ENCODE data around the gene IKBKE. TPM values are rescaled to one million over a fixed set of nuclear protein-coding genes. Genes with fewer than 3 reads are reported as not detected.

The IKBKE gene
- total RNA-seq, 1 donor from 2014 or later, result 7.6 TPM

DNA sequence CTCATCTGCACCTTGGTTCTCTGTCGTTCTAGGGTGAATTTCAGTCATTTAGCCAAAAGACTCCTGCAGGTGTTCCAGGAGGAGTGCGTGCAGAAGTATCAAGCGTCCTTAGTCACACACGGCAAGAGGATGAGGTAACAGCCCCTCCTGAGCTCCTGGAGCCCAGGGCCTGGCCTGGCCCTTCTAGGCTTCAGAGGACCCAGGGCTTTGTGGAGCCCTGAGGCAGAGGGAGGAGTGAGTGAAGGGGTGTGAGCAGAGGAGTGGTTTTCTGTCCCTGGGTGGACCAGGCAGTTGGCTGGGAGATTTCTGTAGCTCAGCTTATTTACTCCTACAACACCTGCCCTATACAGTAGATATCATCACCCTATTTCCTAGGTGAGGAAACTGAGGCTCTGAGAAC is 21.3 kb downstream of the IKBKE start:
- DNase-seq (ENCODE audit: low read depth, low spot score), result no peak
- H3K4me1 Mint-ChIP-seq, result peaks cover 29% of the 10 kb centered on the region
- TF ChIP-seq, protein P1, sequence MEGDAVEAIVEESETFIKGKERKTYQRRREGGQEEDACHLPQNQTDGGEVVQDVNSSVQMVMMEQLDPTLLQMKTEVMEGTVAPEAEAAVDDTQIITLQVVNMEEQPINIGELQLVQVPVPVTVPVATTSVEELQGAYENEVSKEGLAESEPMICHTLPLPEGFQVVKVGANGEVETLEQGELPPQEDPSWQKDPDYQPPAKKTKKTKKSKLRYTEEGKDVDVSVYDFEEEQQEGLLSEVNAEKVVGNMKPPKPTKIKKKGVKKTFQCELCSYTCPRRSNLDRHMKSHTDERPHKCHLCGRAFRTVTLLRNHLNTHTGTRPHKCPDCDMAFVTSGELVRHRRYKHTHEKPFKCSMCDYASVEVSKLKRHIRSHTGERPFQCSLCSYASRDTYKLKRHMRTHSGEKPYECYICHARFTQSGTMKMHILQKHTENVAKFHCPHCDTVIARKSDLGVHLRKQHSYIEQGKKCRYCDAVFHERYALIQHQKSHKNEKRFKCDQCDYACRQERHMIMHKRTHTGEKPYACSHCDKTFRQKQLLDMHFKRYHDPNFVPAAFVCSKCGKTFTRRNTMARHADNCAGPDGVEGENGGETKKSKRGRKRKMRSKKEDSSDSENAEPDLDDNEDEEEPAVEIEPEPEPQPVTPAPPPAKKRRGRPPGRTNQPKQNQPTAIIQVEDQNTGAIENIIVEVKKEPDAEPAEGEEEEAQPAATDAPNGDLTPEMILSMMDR (conservative IDR thresholded peaks at IDR 0.05), result no peak
- no peaks in the 10 kb centered on the region for H3K27me3 Mint-ChIP-seq (ENCODE audit: low read depth)
- H3K4me3 Mint-ChIP-seq, result no peak overlapping the region
- H3K27ac Mint-ChIP-seq (ENCODE audit: unreplicated experiment), result no peak overlapping the region
- H3K9me3 Mint-ChIP-seq, result no peaks in the 10 kb centered on the region
- no peaks in the 10 kb centered on the region for H3K36me3 Mint-ChIP-seq (ENCODE audit: low read depth)

DNA sequence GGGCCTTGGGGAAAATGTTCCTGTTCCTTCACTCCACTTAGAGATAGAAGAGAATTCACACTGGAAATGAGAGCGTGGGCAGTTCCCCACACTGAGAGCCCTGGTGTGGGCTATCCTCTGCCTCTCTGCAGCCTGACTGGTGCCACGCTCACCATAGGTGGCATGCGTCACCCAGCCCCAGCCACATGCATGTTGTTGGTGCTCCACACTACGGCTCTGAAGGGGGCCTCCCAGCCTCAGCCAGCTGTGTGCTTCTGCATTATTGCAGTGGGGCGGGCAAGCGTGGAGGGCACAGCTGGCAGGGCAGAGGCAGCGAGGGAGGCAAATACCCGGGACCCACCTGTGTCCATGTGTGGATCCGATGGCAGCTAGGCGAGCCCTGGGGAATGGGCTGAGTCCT is 22.3 kb downstream of the IKBKE start:
- no peak for DNase-seq (ENCODE audit: low read depth, low spot score)
- Mint-ChIP-seq H3K27ac (ENCODE audit: unreplicated experiment) (no peak overlapping the region), H3K4me3 (no peak overlapping the region), H3K4me1 (peaks cover 22% of the 10 kb centered on the region), H3K36me3 (ENCODE audit: low read depth) (no peaks in the 10 kb centered on the region), H3K9me3 (no peaks in the 10 kb centered on the region), H3K27me3 (ENCODE audit: low read depth) (no peaks in the 10 kb centered on the region)
- TF ChIP-seq, protein P1 (conservative IDR thresholded peaks at IDR 0.05), result no peak

GRCh38 chr1:206493279-206493678 is 23.0 kb downstream of the IKBKE start:
- TF ChIP-seq, protein P1 (conservative IDR thresholded peaks at IDR 0.05), result no peak
- H3K4me1 Mint-ChIP-seq, result peaks cover 17% of the 10 kb centered on the region
- H3K36me3 Mint-ChIP-seq (ENCODE audit: low read depth), result no peaks in the 10 kb centered on the region
- H3K9me3 Mint-ChIP-seq, result no peaks in the 10 kb centered on the region
- H3K27ac Mint-ChIP-seq (ENCODE audit: unreplicated experiment), result no peak overlapping the region
- H3K27me3 Mint-ChIP-seq (ENCODE audit: low read depth), result no peaks in the 10 kb centered on the region
- no peak for DNase-seq (ENCODE audit: low read depth, low spot score)
- H3K4me3 Mint-ChIP-seq, result no peak overlapping the region

DNA sequence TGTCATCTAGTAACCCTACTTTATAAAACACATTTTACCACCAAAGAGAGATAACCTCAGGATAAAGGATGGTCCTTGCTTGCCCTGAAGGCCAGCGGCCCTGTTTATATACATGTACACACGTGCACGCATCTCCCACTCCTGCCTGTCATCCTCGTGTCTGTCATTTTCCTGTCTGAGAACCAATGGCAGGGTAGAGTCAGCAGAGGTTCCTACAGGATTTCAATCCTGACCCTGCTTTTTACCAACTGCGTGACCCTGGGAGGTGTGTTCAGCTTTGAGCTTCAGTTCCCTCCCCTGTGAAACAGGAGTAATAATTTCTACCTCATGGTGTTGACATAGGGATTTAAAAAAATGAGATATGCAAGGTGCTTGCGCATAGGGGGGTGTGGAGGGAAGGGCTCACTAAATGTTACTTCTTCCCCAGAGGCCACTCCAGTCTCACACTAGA is 24.8 kb downstream of the IKBKE start:
- TF ChIP-seq, protein P1 (conservative IDR thresholded peaks at IDR 0.05), result no peak
- H3K27ac Mint-ChIP-seq (ENCODE audit: unreplicated experiment), result no peak overlapping the region
- no peaks in the 10 kb centered on the region for H3K36me3 Mint-ChIP-seq (ENCODE audit: low read depth)
- DNase-seq (ENCODE audit: low read depth, low spot score), result no peak
- H3K9me3 Mint-ChIP-seq, result no peaks in the 10 kb centered on the region
- peaks cover 14% of the 10 kb centered on the region for H3K4me1 Mint-ChIP-seq
- H3K27me3 Mint-ChIP-seq (ENCODE audit: low read depth), result no peaks in the 10 kb centered on the region
- H3K4me3 Mint-ChIP-seq, result no peak overlapping the region

- H3K36me3 Mint-ChIP-seq (ENCODE audit: low read depth), result no peaks in the 10 kb centered on the region
- no peak overlapping the region for H3K27ac Mint-ChIP-seq (ENCODE audit: unreplicated experiment)
- peaks cover 11% of the 10 kb centered on the region for H3K4me1 Mint-ChIP-seq
- TF ChIP-seq, protein P1 (conservative IDR thresholded peaks at IDR 0.05), result no peak
- no peaks in the 10 kb centered on the region for H3K27me3 Mint-ChIP-seq (ENCODE audit: low read depth)
- no peaks in the 10 kb centered on the region for H3K9me3 Mint-ChIP-seq
- no peak for DNase-seq (ENCODE audit: low read depth, low spot score)
- no peak overlapping the region for H3K4me3 Mint-ChIP-seq
Measured at GRCh38 chr1:206495493-206496046, 25.3 kb downstream of the IKBKE start.
